Smooth muscle cell (in vitro differentiated cells): Measurements from ENCODE around the gene NEUROD4. TPM values are rescaled to one million over a fixed set of nuclear protein-coding genes. Genes with fewer than 3 reads are reported as not detected.

Source experiments
- DNase-seq: peaks from one replicate; lab custom pipeline; 2025; ENCODE audit not compliant: unreplicated experiment; lab: John Stamatoyannopoulos, UW
- H2AFZ ChIP-seq: fragments of 200-600 bp; sonication (generic); 2 replicates; pipeline ENCODE4 v1.6.0; 2016; ENCODE audit warnings: antibody characterized with exemption, low read depth, mild to moderate bottlenecking
- H3F3A ChIP-seq: fragments of 200-600 bp; sonication (generic); 2 replicates; pipeline ENCODE4 v1.6.0; 2017; ENCODE audit warnings: antibody characterized with exemption, low read depth
- H3K27ac ChIP-seq: fragments of 200-600 bp; sonication (generic); 2 replicates; pipeline ENCODE4 v1.5.1; 2016; ENCODE audit warnings: low read depth, mild to moderate bottlenecking
- H3K27me3 ChIP-seq: fragments of 200-600 bp; sonication (generic); 2 replicates; pipeline ENCODE4 v1.6.1; 2016; ENCODE audit warnings: low read depth, mild to moderate bottlenecking
- H3K36me3 ChIP-seq: fragments of 200-600 bp; sonication (generic); 2 replicates; pipeline ENCODE4 v1.5.1; 2016; ENCODE audit warnings: low read depth
- H3K4me1 ChIP-seq: fragments of 200-600 bp; sonication (generic); 2 replicates; pipeline ENCODE4 v1.5.1; 2016; ENCODE audit warnings: low read depth
- H3K4me2 ChIP-seq: fragments of 200-600 bp; sonication (generic); 2 replicates; pipeline ENCODE4 v1.6.0; 2016; ENCODE audit warnings: mild to moderate bottlenecking
- H3K4me3 ChIP-seq: fragments of 200-600 bp; sonication (generic); 2 replicates; pipeline ENCODE4 v1.5.1; 2016; ENCODE audit warnings: mild to moderate bottlenecking
- H3K79me2 ChIP-seq: fragments of 200-600 bp; sonication (generic); 2 replicates; pipeline ENCODE4 v1.6.0; 2016; ENCODE audit warnings: low read depth, mild to moderate bottlenecking
- H3K9ac ChIP-seq: fragments of 200-600 bp; sonication (generic); 2 replicates; pipeline ENCODE4 v1.6.0; 2016; ENCODE audit warnings: low read depth
- H3K9me3 ChIP-seq: fragments of 200-600 bp; sonication (generic); replicated peaks from 2 replicates; pipeline ENCODE4 v1.5.1; 2016; ENCODE audit warnings: low read depth
- H4K20me1 ChIP-seq: fragments of 200-600 bp; sonication (generic); 2 replicates; pipeline ENCODE4 v1.6.0; 2016; ENCODE audit warnings: low read depth
- CTCF ChIP-seq: fragments of 200-600 bp; sonication (generic); IDR thresholded peaks from 2 replicates; pipeline ENCODE4 v1.5.1; 2017; ENCODE audit warnings: borderline replicate concordance, mild to moderate bottlenecking, antibody characterized with exemption; ENCODE audit not compliant: insufficient read depth, poor library complexity, severe bottlenecking
- WGBS: methylation state at CpG from one replicate; pipeline ENCODE4 v1.1.7; 2016; ENCODE audit warnings: low lambda C conversion rate; 5-methylcytosine and 5-hydroxymethylcytosine counted together
- polyA plus RNA-seq: library from polyadenylated mRNA; unstranded; fragments of >200 nt; fragmentation: Nextera tagmentation; extraction: Ambion mirVana; gene quantifications from 2 replicates; pipeline ENCODE4 v1.2.1, GENCODE V29; 2016
- total RNA-seq: library from RNA; depleted of rRNA; stranded (reverse); fragments of >200 nt; gene quantifications from 2 replicates; pipeline ENCODE4 v1.2.3, GENCODE V29; 2014

The NEUROD4 gene
- total and polyA plus RNA-seq, 2 experiments from 2014 or later, result not detected

GRCh38 chr12:55068416-55069010 lies 48.7 kb downstream of the NEUROD4 start:
- Histone ChIP-seq H3K27ac (no peak overlapping the region), H3K36me3 (no peaks in the 10 kb centered on the region), H3K27me3 (peaks cover 6% of the 10 kb centered on the region), H3K9ac (no peak overlapping the region), H3K4me1 (no peaks in the 10 kb centered on the region), H3K79me2 (no peaks in the 10 kb centered on the region), H3K9me3 (no peaks in the 10 kb centered on the region), H3K4me3 (no peak overlapping the region), H3K4me2 (no peak overlapping the region), H2AFZ (no peak overlapping the region), H3F3A (no peaks in the 10 kb centered on the region), H4K20me1 (no peaks in the 10 kb centered on the region)
- TF ChIP-seq CTCF, result peak; percentile 66
- DNase-seq, result no peak
- 46% methylated on average over 8 of the region's 8 CpGs for WGBS

GRCh38 chr12:55072083-55072482 lies 52.3 kb downstream of the NEUROD4 start:
- Histone ChIP-seq H3K9ac (no peak overlapping the region), H3F3A (no peaks in the 10 kb centered on the region), H3K79me2 (no peaks in the 10 kb centered on the region), H3K4me1 (no peaks in the 10 kb centered on the region), H4K20me1 (no peaks in the 10 kb centered on the region), H3K27me3 (no peaks in the 10 kb centered on the region), H3K27ac (no peak overlapping the region), H3K4me3 (no peak overlapping the region), H3K9me3 (no peaks in the 10 kb centered on the region), H3K36me3 (no peaks in the 10 kb centered on the region), H3K4me2 (no peak overlapping the region), H2AFZ (no peak overlapping the region)
- no peak for DNase-seq
- 50% methylated on average over 3 of the region's 3 CpGs for WGBS
- peak; percentile 34 for TF ChIP-seq CTCF

GRCh38 chr12:55073043-55074022 lies 53.6 kb downstream of the NEUROD4 start:
- Histone ChIP-seq H3K4me1 (no peaks in the 10 kb centered on the region), H3K4me2 (no peak overlapping the region), H3K9me3 (no peaks in the 10 kb centered on the region), H3K36me3 (no peaks in the 10 kb centered on the region), H4K20me1 (no peaks in the 10 kb centered on the region), H3K4me3 (no peak overlapping the region), H3K27me3 (no peaks in the 10 kb centered on the region), H3K27ac (no peak overlapping the region), H3K9ac (no peak overlapping the region), H3K79me2 (no peaks in the 10 kb centered on the region), H2AFZ (no peak overlapping the region), H3F3A (no peaks in the 10 kb centered on the region)
- 23% methylated on average over 8 of the region's 8 CpGs for WGBS
- TF ChIP-seq CTCF, result peak; percentile 91
- DNase-seq, result no peak
